GM18508 (cell line): Measurements from ENCODE around the gene RUNX1.

Source experiments
- ATAC-seq: cut with Tn5 transposase; IDR thresholded peaks from one replicate; pipeline ENCODE4 v1.9.1; 2021; ENCODE audit warnings: moderate number of reproducible peaks; ENCODE audit not compliant: insufficient read depth, unreplicated experiment

Gene RUNX1

GRCh38 chr21:35021546-35021945 is 27.6 kb downstream of the RUNX1 start:
- ATAC-seq: no peak

GRCh38 chr21:35020902-35021301 is 28.2 kb downstream of the RUNX1 start:
- no peak for ATAC-seq

GRCh38 chr21:35020436-35020835 is 28.7 kb downstream of the RUNX1 start:
- ATAC-seq: no peak

- ATAC-seq: no peak
Measured at GRCh38 chr21:35019631-35020032, 29.5 kb downstream of the RUNX1 start.

- ATAC-seq: no peak
Measured at GRCh38 chr21:35017256-35017655, 31.8 kb downstream of the RUNX1 start.

- no peak for ATAC-seq
Measured at GRCh38 chr21:35016517-35017188, 32.4 kb downstream of the RUNX1 start.

- no peak for ATAC-seq
Measured at GRCh38 chr21:35016071-35016470, 33.0 kb downstream of the RUNX1 start.

- ATAC-seq: no peak
Measured at GRCh38 chr21:35015435-35016024, 33.6 kb downstream of the RUNX1 start.

GRCh38 chr21:35014302-35015041 is 34.6 kb downstream of the RUNX1 start:
- ATAC-seq: no peak

GRCh38 chr21:35011681-35012080 is 37.4 kb downstream of the RUNX1 start:
- no peak for ATAC-seq

GRCh38 chr21:35010447-35010846 is 38.7 kb downstream of the RUNX1 start:
- no peak for ATAC-seq

GRCh38 chr21:35007348-35007747 is 41.8 kb downstream of the RUNX1 start:
- no peak for ATAC-seq

GRCh38 chr21:35006771-35007170 is 42.3 kb downstream of the RUNX1 start:
- no peak for ATAC-seq

GRCh38 chr21:35006248-35006647 is 42.9 kb downstream of the RUNX1 start:
- no peak for ATAC-seq

- no peak for ATAC-seq
Measured at GRCh38 chr21:35005560-35006224, 43.4 kb downstream of the RUNX1 start.

GRCh38 chr21:35005077-35005476 is 44.0 kb downstream of the RUNX1 start:
- no peak for ATAC-seq

- no peak for ATAC-seq
Measured at GRCh38 chr21:35004314-35004713, 44.8 kb downstream of the RUNX1 start.

GRCh38 chr21:35002879-35003722 is 46.0 kb downstream of the RUNX1 start:
- ATAC-seq: no peak

GRCh38 chr21:34999397-34999941 is 49.6 kb downstream of the RUNX1 start:
- ATAC-seq: no peak

- no peak for ATAC-seq
Measured at GRCh38 chr21:34998176-34998575, 50.9 kb downstream of the RUNX1 start.
